ENCODE data around the gene DLX6.

The DLX6 gene

GRCh38 chr7:97009753-97010732 is 4.7 kb downstream of the DLX6 start:
- FAIRE-seq (no peak), DNase-seq (ENCODE audit: low spot score) (no peak)

GRCh38 chr7:97011104-97011503 is 5.8 kb downstream of the DLX6 start:
- DNase-seq (ENCODE audit: low spot score) (no peak), FAIRE-seq (no peak)

GRCh38 chr7:97011536-97012364 is 6.4 kb downstream of the DLX6 start:
- FAIRE-seq: no peak

GRCh38 chr7:97012365-97013133 is 7.2 kb downstream of the DLX6 start:
- no peak for DNase-seq (ENCODE audit: low spot score)

More at GRCh38 chr7:97011536-97012364, 6.4 kb downstream of the DLX6 start:
- DNase-seq (ENCODE audit: low spot score): no peak

GRCh38 chr7:97013134-97013844 is 7.9 kb downstream of the DLX6 start:
- no peak for DNase-seq (ENCODE audit: low spot score)
- no peak for FAIRE-seq

More at GRCh38 chr7:97012365-97013133, 7.2 kb downstream of the DLX6 start:
- FAIRE-seq: no peak

- DNase-seq (ENCODE audit: low spot score) (no peak), FAIRE-seq (no peak)
Observed at GRCh38 chr7:97013845-97014134, 8.4 kb downstream of the DLX6 start.

- DNase-seq (ENCODE audit: low spot score): no peak
- FAIRE-seq: no peak
Observed at GRCh38 chr7:97014145-97014750, 8.9 kb downstream of the DLX6 start.

- DNase-seq (ENCODE audit: low spot score): no peak
Observed at GRCh38 chr7:97015279-97015678, 9.9 kb downstream of the DLX6 start.

GRCh38 chr7:97015756-97016380 is 10.5 kb downstream of the DLX6 start:
- peak; percentile 19 for DNase-seq (ENCODE audit: low spot score)

More at GRCh38 chr7:97015279-97015678, 9.9 kb downstream of the DLX6 start:
- no peak for FAIRE-seq

GRCh38 chr7:97016381-97017191 is 11.2 kb downstream of the DLX6 start:
- DNase-seq (ENCODE audit: low spot score) (peak; percentile 92), FAIRE-seq (peak; percentile 91)

More at GRCh38 chr7:97015756-97016380, 10.5 kb downstream of the DLX6 start:
- no peak for FAIRE-seq

- FAIRE-seq: no peak
- DNase-seq (ENCODE audit: low spot score): no peak
Observed at GRCh38 chr7:97017192-97018125, 12.1 kb downstream of the DLX6 start.

- DNase-seq (ENCODE audit: low spot score): no peak
Observed at GRCh38 chr7:97018126-97018601, 12.8 kb downstream of the DLX6 start.

GRCh38 chr7:97018791-97019531 is 13.6 kb downstream of the DLX6 start:
- FAIRE-seq: no peak

More at GRCh38 chr7:97018126-97018601, 12.8 kb downstream of the DLX6 start:
- FAIRE-seq: peak; percentile 20

GRCh38 chr7:97019710-97020225 is 14.4 kb downstream of the DLX6 start:
- DNase-seq (ENCODE audit: low spot score): no peak
- FAIRE-seq: no peak

More at GRCh38 chr7:97018791-97019531, 13.6 kb downstream of the DLX6 start:
- DNase-seq (ENCODE audit: low spot score): no peak

- FAIRE-seq: no peak
- DNase-seq (ENCODE audit: low spot score): no peak
Observed at GRCh38 chr7:97020601-97020995, 15.2 kb downstream of the DLX6 start.

GRCh38 chr7:97020996-97021746 is 15.8 kb downstream of the DLX6 start:
- DNase-seq (ENCODE audit: low spot score): no peak
- FAIRE-seq: no peak
